ENCODE results near the gene RC3H1.
A peak's percentile ranks its signal among the peaks of the same experiment; 100 is the strongest.

RC3H1 gene

GRCh38 chr1:174001573-174001972 lies 20.6 kb downstream of the RC3H1 start:
- ChIA-PET CTCF (no interaction called here), POLR2A (interaction anchor here (0.6 to 1.3 kb wide), 2 partner anchors 21 to 22 kb away, joined by 3 read pairs; partner anchors contain the start of gene RC3H1)
- H3K27ac ChIP-seq (ENCODE audit: extremely low read depth, low read depth, low read length), result no peak overlapping the region

GRCh38 chr1:174000371-174000770 lies 21.8 kb downstream of the RC3H1 start:
- no peak for TF ChIP-seq ZNF398 (tag by site-specific recombination; IDR thresholded peaks at IDR 0.05)
- TF ChIP-seq ZNF366 (tag by site-specific recombination; conservative IDR thresholded peaks at IDR 0.05), result no peak
- no peak for TF ChIP-seq ZNF114 (tag by site-specific recombination; IDR thresholded peaks at IDR 0.05)
- TF ChIP-seq ZBTB10 (tag by site-specific recombination; IDR thresholded peaks at IDR 0.05), result no peak
- no peak for TF ChIP-seq ZNF223 (tag by site-specific recombination; IDR thresholded peaks at IDR 0.05)
- no peak for TF ChIP-seq ZNF324 (tag by site-specific recombination; IDR thresholded peaks at IDR 0.05)
- TF ChIP-seq TRIM28 (IDR thresholded peaks at IDR 0.05; ENCODE audit: borderline replicate concordance, low read length), result no peak
- no peak for TF ChIP-seq HOXA7 (CRISPR knock-in tag; IDR thresholded peaks at IDR 0.05; ENCODE audit: borderline replicate concordance)
- TF ChIP-seq ZNF24 (tag by site-specific recombination; IDR thresholded peaks at IDR 0.05), result no peak
- TF ChIP-seq CTCF (tag by site-specific recombination; IDR thresholded peaks at IDR 0.05), result no peak
- no peak for TF ChIP-seq ZNF426 (tag by site-specific recombination; IDR thresholded peaks at IDR 0.05)
- TF ChIP-seq ZNF629 (tag by site-specific recombination; IDR thresholded peaks at IDR 0.05), result no peak
- no peak for TF ChIP-seq ZNF837 (tag by site-specific recombination; IDR thresholded peaks at IDR 0.05)
- no peak for TF ChIP-seq ZBTB48 (tag by site-specific recombination; IDR thresholded peaks at IDR 0.05)
- no peak for TF ChIP-seq ZNF155 (tag by site-specific recombination; IDR thresholded peaks at IDR 0.05)
- TF ChIP-seq ZNF571 (tag by site-specific recombination; IDR thresholded peaks at IDR 0.05), result no peak
- no peak for TF ChIP-seq ZNF747 (tag by site-specific recombination; IDR thresholded peaks at IDR 0.05)
- no peak for TF ChIP-seq ZNF280C (tag by site-specific recombination; IDR thresholded peaks at IDR 0.05)
- CTCF ChIA-PET, result interaction anchor here (0.6 to 0.7 kb wide), 3 partner anchors 15 to 1269 kb away, joined by 3 to 4 read pairs (median 3); no protein-coding TSS in a partner anchor

More at GRCh38 chr1:174001573-174001972, 20.6 kb downstream of the RC3H1 start:
- TF ChIP-seq ZBTB17 (tag by site-specific recombination; IDR thresholded peaks at IDR 0.05), result 0 out of 2 replicates have a peak, but pooled peaks have one; percentile 2
- TF ChIP-seq KLF8 (tag by site-specific recombination; IDR thresholded peaks at IDR 0.05), result no peak
- TF ChIP-seq ZNF248 (tag by site-specific recombination; IDR thresholded peaks at IDR 0.05), result no peak
- H3K4me1 ChIP-seq (ENCODE audit: control insufficient read depth, insufficient read depth, low read length), result peaks cover 4% of the 10 kb centered on the region; the same call in 1 of the 2 replicates
- H3K4me3 ChIP-seq (ENCODE audit: low read depth, low read length), result no peak overlapping the region
- H3K9me3 ChIP-seq (ENCODE audit: control insufficient read depth, insufficient read depth, low read depth, low read length), result no peaks in the 10 kb centered on the region
- peaks cover 0 to 6% of the 10 kb centered on the region in 2 experiments; a peak in 2 of 3 replicates for H3K36me3 ChIP-seq (ENCODE audit: control insufficient read depth in 2 of 2, insufficient read depth in 1 of 2, low read length in 2 of 2)

More at GRCh38 chr1:174000371-174000770, 21.8 kb downstream of the RC3H1 start:
- H3K9me3 ChIP-seq (ENCODE audit: control insufficient read depth, insufficient read depth, low read depth, low read length), result no peaks in the 10 kb centered on the region
- H3K27ac ChIP-seq (ENCODE audit: extremely low read depth, low read depth, low read length), result no peak overlapping the region
- no peak overlapping the region for H3K4me3 ChIP-seq (ENCODE audit: low read depth, low read length)
- H3K4me1 ChIP-seq (ENCODE audit: control insufficient read depth, insufficient read depth, low read length), result no peaks in the 10 kb centered on the region; the same call in 1 of the 2 replicates
- peaks cover 0 to 9% of the 10 kb centered on the region in 2 experiments; a peak in 2 of 3 replicates for H3K36me3 ChIP-seq (ENCODE audit: control insufficient read depth in 2 of 2, insufficient read depth in 1 of 2, low read length in 2 of 2)
- POLR2A ChIA-PET, result interaction anchor here (1.3 kb wide), 1 partner anchor 22 kb away, joined by 3 read pairs; the partner anchor contains the start of gene RC3H1
